Gastrocnemius medialis (tissue), 4 donors: ENCODE results near the gene SCT.

ENCODE experiments used
- POLR2A ChIP-seq, 2 donors: fragments of 450-650 bp; IDR thresholded peaks; one replicate each; pipeline ENCODE4 v1.6.1; 2017; ENCODE audit warnings: antibody characterized with exemption in 2 of 2, mild to moderate bottlenecking in 2 of 2, moderate library complexity in 2 of 2
- TF ChIP-seq, protein P1 (sequence below), 5 experiments: fragments of 450-650 bp in 3 of 5; fragments of 200-600 bp in 2 of 5; sonication (generic) in 2 of 5; IDR thresholded peaks in 4 of 5; conservative IDR thresholded peaks in 1 of 5; 1 replicate in 4 of 5; 2 replicates in 1 of 5; pipeline ENCODE4 v1.5.1; 2016 to 2019; ENCODE audit warnings: antibody characterized with exemption in 5 of 5, mild to moderate bottlenecking in 3 of 5, moderate library complexity in 3 of 5

DNA sequence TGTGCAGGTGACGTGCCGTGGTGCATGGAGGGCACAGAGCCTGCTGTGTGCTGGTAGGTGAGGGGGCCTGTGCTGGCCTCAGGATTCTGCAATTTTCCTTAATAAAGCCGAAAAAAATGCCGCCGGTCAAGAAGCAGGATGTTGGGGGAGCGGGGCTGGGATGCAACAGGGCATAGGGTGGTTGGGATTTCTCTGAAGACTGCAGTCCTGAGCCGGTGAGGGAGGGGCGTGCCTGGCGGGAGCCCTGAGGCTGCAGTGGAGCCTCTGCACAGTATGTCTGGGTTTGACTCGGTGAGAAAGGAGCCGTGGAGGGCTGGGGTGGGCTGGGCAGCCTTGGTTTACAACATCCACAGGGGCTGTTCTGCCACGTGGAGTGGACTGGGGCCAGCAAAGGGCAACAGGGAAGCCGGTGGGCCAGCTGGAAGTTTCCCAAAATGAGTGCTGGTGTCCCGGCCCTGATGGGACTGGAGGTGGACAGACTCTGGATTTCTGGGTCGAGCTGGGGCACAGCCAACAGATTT is 3.6 kb downstream of the SCT start:
- TF ChIP-seq, protein P1, sequence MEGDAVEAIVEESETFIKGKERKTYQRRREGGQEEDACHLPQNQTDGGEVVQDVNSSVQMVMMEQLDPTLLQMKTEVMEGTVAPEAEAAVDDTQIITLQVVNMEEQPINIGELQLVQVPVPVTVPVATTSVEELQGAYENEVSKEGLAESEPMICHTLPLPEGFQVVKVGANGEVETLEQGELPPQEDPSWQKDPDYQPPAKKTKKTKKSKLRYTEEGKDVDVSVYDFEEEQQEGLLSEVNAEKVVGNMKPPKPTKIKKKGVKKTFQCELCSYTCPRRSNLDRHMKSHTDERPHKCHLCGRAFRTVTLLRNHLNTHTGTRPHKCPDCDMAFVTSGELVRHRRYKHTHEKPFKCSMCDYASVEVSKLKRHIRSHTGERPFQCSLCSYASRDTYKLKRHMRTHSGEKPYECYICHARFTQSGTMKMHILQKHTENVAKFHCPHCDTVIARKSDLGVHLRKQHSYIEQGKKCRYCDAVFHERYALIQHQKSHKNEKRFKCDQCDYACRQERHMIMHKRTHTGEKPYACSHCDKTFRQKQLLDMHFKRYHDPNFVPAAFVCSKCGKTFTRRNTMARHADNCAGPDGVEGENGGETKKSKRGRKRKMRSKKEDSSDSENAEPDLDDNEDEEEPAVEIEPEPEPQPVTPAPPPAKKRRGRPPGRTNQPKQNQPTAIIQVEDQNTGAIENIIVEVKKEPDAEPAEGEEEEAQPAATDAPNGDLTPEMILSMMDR (IDR thresholded peaks at IDR 0.05 in 4 of 5, conservative IDR thresholded peaks at IDR 0.05 in 1 of 5): no peak
- no peak for TF ChIP-seq POLR2A (IDR thresholded peaks at IDR 0.05)
